Prostate gland (tissue), 2 donors: ENCODE data around the gene HOXD8. TPM values are rescaled to one million over a fixed set of nuclear protein-coding genes. Genes with fewer than 3 reads are reported as not detected.

Source experiments
- DNase-seq: peaks from one replicate; pipeline ENCODE4 v3.0.0-alpha.2; 2019; ENCODE audit warnings: low spot score
- H3K27ac ChIP-seq, 2 donors: fragments of 200-600 bp; sonication (generic); 2 replicates each; pipeline ENCODE4 v1.5.1; 2017 to 2019
- H3K27me3 ChIP-seq: fragments of 200-600 bp; sonication (generic); replicated peaks from 2 replicates; pipeline ENCODE4 v1.5.1; 2019; ENCODE audit not compliant: insufficient read depth
- H3K36me3 ChIP-seq, 2 donors: fragments of 200-600 bp; sonication (generic); 1 replicate in 1 of 2; 2 replicates in 1 of 2; pipeline versions ENCODE4 v1.5.1 to v1.8.1; 2017 to 2019
- H3K4me1 ChIP-seq: fragments of 200-600 bp; sonication (generic); replicated peaks from 2 replicates; pipeline ENCODE4 v1.5.1; 2019
- H3K4me3 ChIP-seq, 2 donors: fragments of 200-600 bp; sonication (generic); 2 replicates each; pipeline ENCODE4 v1.5.1; 2017 to 2019
- H3K9me3 ChIP-seq: fragments of 200-600 bp; sonication (generic); 2 replicates; pipeline ENCODE4 v1.5.1; 2017
- POLR2A ChIP-seq: fragments of 450-650 bp; IDR thresholded peaks from one replicate; pipeline ENCODE4 v1.6.1; 2016; ENCODE audit warnings: antibody characterized with exemption, mild to moderate bottlenecking
- POLR2AphosphoS5 ChIP-seq: sonication (generic); formaldehyde crosslinking; IDR thresholded peaks from one replicate; pipeline ENCODE4 v1.6.1; 2017; ENCODE audit warnings: antibody characterized with exemption
- WGBS: methylation state at CpG from one replicate; pipeline ENCODE4 v1.1.5; 2018; 5-methylcytosine and 5-hydroxymethylcytosine counted together
- intact Hi-C: fragments of 100-400 bp; cut with DNase I; formaldehyde crosslinking; loops from one replicate; pipeline ENCODE4 v1.14.2; 2022
- total RNA-seq, 2 donors: library from RNA; depleted of rRNA; stranded (reverse); fragments of >200 nt; gene quantifications; one replicate each; pipeline ENCODE4 v1.1.0, GENCODE V29; 2016
- TF ChIP-seq, protein P1 (sequence below), 4 experiments: fragments of 200-600 bp in 2 of 4; fragments of 450-650 bp in 2 of 4; sonication (generic) in 2 of 4; IDR thresholded peaks; 1 replicate in 3 of 4; 2 replicates in 1 of 4; pipeline ENCODE4 v1.5.1; 2016 to 2019; ENCODE audit warnings: antibody characterized with exemption in 4 of 4, mild to moderate bottlenecking in 2 of 4, moderate library complexity in 2 of 4

Gene HOXD8
- total RNA-seq, 2 donors from 2014 or later, result 10.4 to 30.8 TPM

DNA sequence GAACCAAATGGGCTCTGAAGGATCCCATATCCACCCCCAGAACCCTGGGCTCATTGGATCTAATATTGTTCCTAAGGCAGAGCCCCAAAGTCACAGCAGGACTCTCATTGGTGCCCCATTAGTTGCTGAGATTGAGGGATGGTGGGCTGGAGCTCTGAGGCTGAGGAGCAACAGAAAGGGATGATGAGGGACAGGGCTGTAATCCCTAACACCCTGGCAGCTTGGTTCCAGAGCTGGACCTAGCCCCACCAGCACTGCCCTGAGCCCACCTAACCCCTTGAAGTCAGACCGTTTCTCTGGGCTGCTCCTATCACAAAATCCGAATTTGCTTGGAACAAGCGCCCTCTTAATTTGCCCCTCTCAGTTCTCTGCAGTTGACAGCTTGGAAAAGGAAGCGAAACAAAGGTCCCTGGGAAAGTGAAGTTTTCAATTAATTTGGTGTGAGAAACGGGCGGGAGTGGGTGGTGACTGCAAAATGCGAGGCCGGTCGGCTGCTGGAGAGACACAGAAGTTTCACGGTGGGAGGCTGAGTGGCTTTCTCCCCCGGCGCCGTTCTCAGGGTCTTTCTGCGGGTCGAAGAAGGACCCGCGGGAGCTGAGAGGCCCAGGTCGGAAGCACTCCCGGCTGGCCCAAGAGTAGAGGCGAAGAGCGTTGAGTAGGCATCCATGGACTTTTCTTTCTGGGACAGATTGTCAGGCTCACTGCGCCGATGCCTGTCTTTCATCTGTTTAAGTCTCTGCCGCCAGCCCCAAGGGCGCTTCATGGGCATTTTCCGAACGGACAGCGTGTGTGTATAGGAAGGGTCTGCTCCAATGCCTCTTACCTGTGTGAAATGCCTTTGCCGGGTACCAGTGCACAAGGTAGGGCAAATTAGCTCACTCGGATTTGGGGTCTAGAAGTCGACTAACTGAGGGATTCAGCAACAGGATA lies 37.9 kb upstream of the HOXD8 start:
- TF ChIP-seq, protein P1, sequence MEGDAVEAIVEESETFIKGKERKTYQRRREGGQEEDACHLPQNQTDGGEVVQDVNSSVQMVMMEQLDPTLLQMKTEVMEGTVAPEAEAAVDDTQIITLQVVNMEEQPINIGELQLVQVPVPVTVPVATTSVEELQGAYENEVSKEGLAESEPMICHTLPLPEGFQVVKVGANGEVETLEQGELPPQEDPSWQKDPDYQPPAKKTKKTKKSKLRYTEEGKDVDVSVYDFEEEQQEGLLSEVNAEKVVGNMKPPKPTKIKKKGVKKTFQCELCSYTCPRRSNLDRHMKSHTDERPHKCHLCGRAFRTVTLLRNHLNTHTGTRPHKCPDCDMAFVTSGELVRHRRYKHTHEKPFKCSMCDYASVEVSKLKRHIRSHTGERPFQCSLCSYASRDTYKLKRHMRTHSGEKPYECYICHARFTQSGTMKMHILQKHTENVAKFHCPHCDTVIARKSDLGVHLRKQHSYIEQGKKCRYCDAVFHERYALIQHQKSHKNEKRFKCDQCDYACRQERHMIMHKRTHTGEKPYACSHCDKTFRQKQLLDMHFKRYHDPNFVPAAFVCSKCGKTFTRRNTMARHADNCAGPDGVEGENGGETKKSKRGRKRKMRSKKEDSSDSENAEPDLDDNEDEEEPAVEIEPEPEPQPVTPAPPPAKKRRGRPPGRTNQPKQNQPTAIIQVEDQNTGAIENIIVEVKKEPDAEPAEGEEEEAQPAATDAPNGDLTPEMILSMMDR (IDR thresholded peaks at IDR 0.05), result no peak
- TF ChIP-seq POLR2A, result no peak
- TF ChIP-seq POLR2AphosphoS5, result no peak
- no peak for DNase-seq
- no peaks in the 10 kb centered on the region for H3K4me1 ChIP-seq
- H3K27ac ChIP-seq, result peak overlapping the region; percentile 72 to 80
- H3K27me3 ChIP-seq, result peaks cover 19% of the 10 kb centered on the region
- no peaks in the 10 kb centered on the region for H3K9me3 ChIP-seq
- WGBS, result 72% methylated on average over 31 of the region's 31 CpGs
- no peaks in the 10 kb centered on the region for H3K36me3 ChIP-seq
- intact Hi-C loops, result loop anchor here (5.0 kb wide), 1 partner anchor 924 kb away; the partner anchor contains the start of gene ATF2
- no peak overlapping the region for H3K4me3 ChIP-seq

DNA sequence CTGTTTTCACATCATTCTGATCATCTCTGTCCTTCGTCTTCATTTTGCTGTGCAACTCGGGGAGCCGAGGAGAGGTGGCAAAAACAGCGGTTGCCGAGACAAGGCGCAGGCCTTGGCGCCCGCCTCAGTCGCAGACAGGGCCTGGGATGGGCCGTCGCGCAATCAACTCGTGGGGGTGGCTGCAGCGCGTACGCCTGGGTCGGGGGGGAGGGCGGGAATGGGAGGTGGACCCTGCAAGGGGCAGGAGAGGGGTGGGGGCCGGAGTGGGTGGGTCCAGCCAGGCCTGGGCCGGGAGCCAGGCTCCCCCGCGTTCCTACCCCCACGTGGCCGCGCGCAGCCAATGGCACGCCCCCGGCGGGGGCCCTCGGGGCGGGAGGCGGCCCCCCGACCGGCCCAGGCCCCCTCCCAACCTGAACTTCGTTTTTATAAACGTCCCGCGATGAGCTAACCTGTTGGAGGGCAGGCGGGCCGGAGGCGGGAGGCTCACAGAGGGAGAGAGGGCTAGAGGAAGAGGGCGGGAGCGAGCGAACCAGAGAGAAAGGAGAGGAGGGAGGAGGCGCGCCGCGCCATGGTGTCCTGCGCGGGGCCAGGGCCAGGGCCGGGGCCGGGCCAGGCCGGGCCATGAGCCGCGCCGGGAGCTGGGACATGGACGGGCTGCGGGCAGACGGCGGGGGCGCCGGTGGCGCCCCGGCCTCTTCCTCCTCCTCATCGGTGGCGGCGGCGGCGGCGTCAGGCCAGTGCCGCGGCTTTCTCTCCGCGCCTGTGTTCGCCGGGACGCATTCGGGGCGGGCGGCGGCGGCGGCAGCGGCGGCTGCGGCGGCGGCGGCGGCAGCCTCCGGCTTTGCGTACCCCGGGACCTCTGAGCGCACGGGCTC lies 37.0 kb upstream of the HOXD8 start, which contains the start of gene HOXD13:
Gene HOXD13 (plus strand): TSS at position 452 of the 875 bp plus-strand sequence. CDS start 170 bp downstream, at position 622.
- 1% methylated on average over 61 of the region's 95 CpGs for WGBS
- Histone ChIP-seq H3K36me3 (no peaks in the 10 kb centered on the region), H3K4me3 (peak within 1 kb of the TSS; percentile 42 to 43), H3K27ac (peak within 1 kb of the TSS; percentile 72 to 80), H3K27me3 (peaks cover 17% of the 10 kb centered on the region), H3K4me1 (no peaks in the 10 kb centered on the region), H3K9me3 (no peaks in the 10 kb centered on the region)
- peak; percentile 81 for DNase-seq
- TF ChIP-seq POLR2AphosphoS5 (peak; percentile 90), POLR2A (peak; percentile 99)
- TF ChIP-seq, protein P1 (IDR thresholded peaks at IDR 0.05), result peak in 1 of 4 experiments; percentile 4
- intact Hi-C loops, result loop anchor here (5.0 kb wide), 1 partner anchor 925 kb away; the partner anchor contains the start of gene ATF2

DNA sequence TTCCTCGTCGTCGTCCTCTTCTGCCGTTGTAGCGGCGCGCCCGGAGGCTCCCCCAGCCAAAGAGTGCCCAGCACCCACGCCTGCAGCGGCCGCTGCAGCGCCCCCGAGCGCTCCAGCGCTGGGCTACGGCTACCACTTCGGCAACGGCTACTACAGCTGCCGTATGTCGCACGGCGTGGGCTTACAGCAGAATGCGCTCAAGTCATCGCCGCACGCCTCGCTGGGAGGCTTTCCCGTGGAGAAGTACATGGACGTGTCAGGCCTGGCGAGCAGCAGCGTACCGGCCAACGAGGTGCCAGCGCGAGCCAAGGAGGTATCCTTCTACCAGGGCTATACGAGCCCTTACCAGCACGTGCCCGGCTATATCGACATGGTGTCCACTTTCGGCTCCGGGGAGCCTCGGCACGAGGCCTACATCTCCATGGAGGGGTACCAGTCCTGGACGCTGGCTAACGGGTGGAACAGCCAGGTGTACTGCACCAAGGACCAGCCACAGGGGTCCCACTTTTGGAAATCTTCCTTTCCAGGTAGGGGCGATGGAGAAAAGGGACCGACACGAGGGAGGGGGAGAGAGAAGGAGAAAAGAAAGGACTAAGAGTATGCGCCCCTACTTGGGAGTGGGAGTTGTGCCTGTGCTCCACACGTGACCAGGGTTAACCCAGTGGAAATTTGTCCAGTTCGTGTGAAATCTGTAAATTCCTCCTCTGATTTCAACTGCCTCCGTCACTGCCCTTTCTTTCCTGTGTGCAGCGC lies 36.2 kb upstream of the HOXD8 start:
- no peaks in the 10 kb centered on the region for H3K9me3 ChIP-seq
- intact Hi-C loops, result loop anchor here (5.0 kb wide), 1 partner anchor 926 kb away; the partner anchor contains the start of gene ATF2

DNA sequence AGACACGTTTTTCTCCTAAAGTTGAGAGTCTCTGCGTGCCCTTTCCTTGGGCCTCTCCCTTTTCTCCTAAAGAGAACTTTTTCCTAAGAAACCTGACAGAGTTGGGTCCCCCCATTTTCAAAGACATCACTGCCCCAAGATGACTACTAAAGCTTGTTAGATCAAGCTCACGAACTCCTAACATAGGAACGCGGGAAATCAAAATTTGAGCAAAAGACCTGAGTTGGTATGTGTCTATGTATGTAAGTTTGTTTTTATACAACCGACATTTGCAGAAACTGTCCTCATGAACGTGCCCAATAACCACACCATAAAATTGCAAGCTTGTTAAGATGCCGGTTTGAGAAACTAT lies 35.6 kb upstream of the HOXD8 start:
- Histone ChIP-seq H3K27ac (peak overlapping the region; percentile 72 to 80), H3K27me3 (peaks cover 18% of the 10 kb centered on the region), H3K4me1 (no peaks in the 10 kb centered on the region), H3K4me3 (peak overlapping the region; percentile 42 to 43), H3K9me3 (no peaks in the 10 kb centered on the region), H3K36me3 (no peaks in the 10 kb centered on the region)
- intact Hi-C loops, result loop anchor here (5.0 kb wide), 1 partner anchor 927 kb away; the partner anchor contains the start of gene ATF2
- DNase-seq, result no peak
- WGBS, result 17% methylated on average over 8 of the region's 8 CpGs
- TF ChIP-seq, protein P1 (IDR thresholded peaks at IDR 0.05), result no peak
- no peak for TF ChIP-seq POLR2A

More for the DNA sequence above, 36.2 kb upstream of the HOXD8 start:
- no peaks in the 10 kb centered on the region for H3K36me3 ChIP-seq
- DNase-seq, result no peak
- H3K27ac ChIP-seq, result peak overlapping the region; percentile 72 to 80
- TF ChIP-seq, protein P1 (IDR thresholded peaks at IDR 0.05), result peak in 2 of 4 experiments; percentile 3 to 15
- no peak for TF ChIP-seq POLR2AphosphoS5
- 3% methylated on average over 31 of the region's 53 CpGs for WGBS
- H3K4me3 ChIP-seq, result peak overlapping the region; percentile 42 to 43
- no peaks in the 10 kb centered on the region for H3K4me1 ChIP-seq
- peaks cover 15% of the 10 kb centered on the region for H3K27me3 ChIP-seq
